IMR-90 (cell line): Measurements from ENCODE around the gene PTPRC. TPM values are rescaled to one million over a fixed set of nuclear protein-coding genes. Genes with fewer than 3 reads are reported as not detected.

ENCODE experiments used
- ATAC-seq: fragments of 200-7000 bp; cut with Tn5 transposase; 2 replicates; pipeline ENCODE4 v1.9.1; 2020; ENCODE audit warnings: low read depth, mild to moderate bottlenecking, moderate library complexity
- BruUV-seq: library from RNA; stranded (reverse); fragments of 400-500 nt; replicated peaks from 2 replicates; lab custom pipeline; 2021; lab: Mats Ljungman, UMichigan
- CTCF ChIA-PET: fragments of 300-600 bp; formaldehyde crosslinking; extraction: SDS; loops from one replicate; lab custom pipeline; 2021; ENCODE audit warnings: antibody characterized with exemption; lab: Yijun Ruan, JAX
- POLR2A ChIA-PET: fragments of 300-600 bp; sonication (Branson Sonifier 250); formaldehyde crosslinking; loops from one replicate; lab custom pipeline; 2022; ENCODE audit warnings: antibody characterized with exemption; ENCODE audit not compliant: unreplicated experiment; lab: Charles Lee
- DNase-seq: peaks from one replicate; pipeline ENCODE4 v3.0.0; 2013
- H2AFZ ChIP-seq: replicated peaks from 2 replicates; pipeline ENCODE3; 2013; ENCODE audit warnings: low read length, mild to moderate bottlenecking; ENCODE audit not compliant: poor library complexity
- H2AK5ac ChIP-seq: 2 replicates; pipeline ENCODE4 v1.6.1; 2013; ENCODE audit warnings: low read depth, low read length, inconsistent platforms
- H2AK9ac ChIP-seq: replicated peaks from 2 replicates; pipeline ENCODE3; 2013; ENCODE audit warnings: mild to moderate bottlenecking, low read depth, low read length, moderate library complexity; ENCODE audit not compliant: poor library complexity
- H2BK120ac ChIP-seq: 2 replicates; pipeline ENCODE4 v1.6.1; 2013; ENCODE audit warnings: low read depth, low read length, inconsistent platforms
- H2BK15ac ChIP-seq: 3 replicates; pipeline ENCODE4 v1.6.1; 2013; ENCODE audit warnings: low read depth, low read length, inconsistent platforms
- H2BK20ac ChIP-seq: 2 replicates; pipeline ENCODE4 v1.6.1; 2013; ENCODE audit warnings: low read depth, mild to moderate bottlenecking, inconsistent platforms, low read length, moderate library complexity
- H2BK5ac ChIP-seq: 2 replicates; pipeline ENCODE4 v1.6.1; 2013; ENCODE audit warnings: mild to moderate bottlenecking, low read depth, low read length, inconsistent platforms; ENCODE audit not compliant: poor library complexity, severe bottlenecking
- H3K14ac ChIP-seq: replicated peaks from 2 replicates; pipeline ENCODE4 v1.6.1; 2013; ENCODE audit warnings: low read depth, low read length, inconsistent platforms
- H3K18ac ChIP-seq: 2 replicates; pipeline ENCODE4 v1.6.1; 2013; ENCODE audit warnings: low read depth, low read length, control low read depth
- H3K23ac ChIP-seq: 2 replicates; pipeline ENCODE4 v1.6.1; 2013; ENCODE audit warnings: low read depth, low read length, inconsistent platforms
- H3K27ac ChIP-seq: 2 replicates; pipeline ENCODE4 v1.5.1; 2013; ENCODE audit warnings: mild to moderate bottlenecking, control low read depth, low read length; ENCODE audit not compliant: insufficient read depth
- H3K27me3 ChIP-seq: 2 replicates; pipeline ENCODE4 v1.6.1; 2013; ENCODE audit warnings: low read length; ENCODE audit not compliant: control insufficient read depth, insufficient read depth
- H3K36me3 ChIP-seq: 2 replicates; pipeline ENCODE4 v1.6.1; 2013; ENCODE audit warnings: low read length, mixed read lengths; ENCODE audit not compliant: control insufficient read depth, insufficient read depth
- H3K4ac ChIP-seq: 2 replicates; pipeline ENCODE4 v1.6.1; 2013; ENCODE audit warnings: low read depth, low read length, inconsistent platforms
- H3K4me1 ChIP-seq: 2 replicates; pipeline ENCODE4 v1.6.1; 2013; ENCODE audit warnings: low read length, mixed read lengths; ENCODE audit not compliant: control insufficient read depth, insufficient read depth
- H3K4me2 ChIP-seq: 2 replicates; pipeline ENCODE4 v1.6.1; 2013; ENCODE audit warnings: low read depth, mild to moderate bottlenecking, control low read depth, low read length, moderate library complexity
- H3K4me3 ChIP-seq: 2 replicates; pipeline ENCODE4 v1.5.1; 2013; ENCODE audit warnings: low read depth, mild to moderate bottlenecking, control low read depth, low read length, moderate library complexity; ENCODE audit not compliant: insufficient read depth
- H3K56ac ChIP-seq: 2 replicates; pipeline ENCODE4 v1.6.1; 2013; ENCODE audit warnings: low read length, inconsistent platforms; ENCODE audit not compliant: insufficient read depth; ENCODE audit errors: extremely low read depth
- H3K79me1 ChIP-seq, 2 experiments: 2 replicates each; pipeline ENCODE4 v1.6.1; 2013; ENCODE audit warnings: low read length in 2 of 2, inconsistent platforms in 1 of 2, low read depth in 1 of 2
- H3K9ac ChIP-seq: 2 replicates; pipeline ENCODE4 v1.6.1; 2013; ENCODE audit warnings: low read depth, low read length, control low read depth
- H3K9me1 ChIP-seq: 2 replicates; pipeline ENCODE4 v1.6.1; 2013; ENCODE audit warnings: low read length, inconsistent platforms; ENCODE audit not compliant: insufficient read depth
- H3K9me3 ChIP-seq: 2 replicates; pipeline ENCODE4 v1.6.1; 2013; ENCODE audit warnings: low read length; ENCODE audit not compliant: control insufficient read depth, insufficient read depth
- H4K20me1 ChIP-seq: 2 replicates; pipeline ENCODE4 v1.6.1; 2013; ENCODE audit warnings: low read length, inconsistent platforms; ENCODE audit not compliant: insufficient read depth
- H4K5ac ChIP-seq: 2 replicates; pipeline ENCODE4 v1.6.1; 2013; ENCODE audit warnings: mild to moderate bottlenecking, low read depth, low read length, control low read depth
- H4K8ac ChIP-seq, 2 experiments: 2 replicates each; pipeline ENCODE4 v1.6.1; 2013; ENCODE audit warnings: low read depth in 2 of 2, low read length in 2 of 2, control low read depth in 1 of 2, inconsistent platforms in 1 of 2
- H4K91ac ChIP-seq: 2 replicates; pipeline ENCODE4 v1.6.1; 2013; ENCODE audit warnings: low read depth, low read length, inconsistent platforms; ENCODE audit not compliant: insufficient read depth
- CEBPB ChIP-seq: IDR thresholded peaks from 2 replicates; pipeline ENCODE4 v1.6.1; 2012; ENCODE audit warnings: low read depth, low read length, improper control_type of control experiment
- MAZ ChIP-seq: IDR thresholded peaks from 2 replicates; pipeline ENCODE4 v1.6.1; 2012; ENCODE audit warnings: low read depth, mild to moderate bottlenecking, low read length, improper control_type of control experiment, moderate library complexity, borderline replicate concordance
- RFX5 ChIP-seq: IDR thresholded peaks from 2 replicates; pipeline ENCODE4 v1.8.0; 2012; ENCODE audit warnings: low read depth, mild to moderate bottlenecking, low read length, moderate library complexity
- WGBS, 2 experiments: methylation state at CpG; one replicate each; pipeline versions ENCODE4 v1.1.5 to v1.1.7; 2013; ENCODE audit warnings: missing lambda C conversion rate in 2 of 2; ENCODE audit not compliant: insufficient read length in 1 of 2; ENCODE audit errors: extremely low coverage in 2 of 2; 5-methylcytosine and 5-hydroxymethylcytosine counted together
- dilution Hi-C: fragments of 300-500 bp; cut with HindIII; formaldehyde crosslinking; loops from one replicate; pipeline ENCODE4 v1.14.3; 2018; ENCODE audit warnings: low sequenced_read_pairs; ENCODE audit not compliant: unreplicated experiment
- in situ Hi-C: fragments of 300-500 bp; cut with MboI; formaldehyde crosslinking; loops from 3 replicates; pipeline ENCODE4 v1.14.3; 2019; ENCODE audit warnings: low sequenced_read_pairs, inconsistent platforms, mixed read lengths
- intact Hi-C: fragments of 100-400 bp; cut with micrococcal nuclease; formaldehyde crosslinking; loops from 2 replicates; pipeline ENCODE4 v1.10.0; 2022
- polyA plus RNA-seq, 3 experiments: library from polyadenylated mRNA; depleted of rRNA; stranded (reverse); fragments of >200 nt; gene quantifications; 2 replicates each; pipeline ENCODE4 v1.2.3, GENCODE V29; 2012; ENCODE audit warnings: low replicate concordance in 1 of 3
- total RNA-seq: library from RNA; depleted of rRNA; stranded (reverse); fragments of >200 nt; gene quantifications from 2 replicates; pipeline ENCODE4 v1.2.3, GENCODE V29; 2012

Gene PTPRC
- total and polyA plus RNA-seq, 2 of the 4 experiments (the other 2 are of a cell fraction), result not detected

DNA sequence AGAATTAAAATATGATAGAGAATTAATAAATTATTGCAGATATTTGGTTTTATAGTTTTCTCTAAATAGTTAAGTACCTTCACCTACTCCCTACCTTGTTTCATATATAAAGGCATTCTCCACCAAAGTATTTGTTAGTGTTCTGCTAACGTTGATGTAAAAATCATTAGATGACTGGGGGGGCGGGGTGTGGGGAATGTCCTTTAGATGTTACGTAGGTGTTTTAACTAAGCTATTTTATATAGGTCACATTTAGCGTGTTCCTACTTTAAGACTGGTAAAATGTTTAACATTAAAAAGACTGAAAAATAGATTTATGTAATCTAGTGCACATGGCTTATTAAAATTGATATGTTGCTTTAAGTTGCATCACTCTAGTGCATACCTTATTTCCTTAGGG is 48.6 kb downstream of the PTPRC start:
- in situ Hi-C loops, result loop anchor here (10.0 to 25.0 kb wide), 4 partner anchors 223 to 1150 kb away; partner anchors contain the start of genes C1orf53 and LHX9
- no TSS peak for BruUV-seq
- CTCF ChIA-PET, result interaction anchor here (0.5 kb wide), 2 partner anchors 10 to 427 kb away, joined by 4 to 5 read pairs; no protein-coding TSS in a partner anchor

More for the DNA sequence above, 48.6 kb downstream of the PTPRC start:
- ATAC-seq (no peak), DNase-seq (no peak)
- H3K23ac ChIP-seq, result no peak overlapping the region
- no peak overlapping the region for H3K56ac ChIP-seq
- H3K4ac ChIP-seq, result no peak overlapping the region
- H4K20me1 ChIP-seq, result no peaks in the 10 kb centered on the region
- H3K36me3 ChIP-seq, result no peaks in the 10 kb centered on the region
- no peak overlapping the region for H2BK5ac ChIP-seq
- no peak overlapping the region for H4K5ac ChIP-seq
- no peak overlapping the region for H3K4me3 ChIP-seq
- H3K4me2 ChIP-seq, result no peak overlapping the region
- no peak overlapping the region for H4K8ac ChIP-seq
- TF ChIP-seq CEBPB, result peak; percentile 22; the same call in 1 of the 2 replicates
- no peak for TF ChIP-seq MAZ
- TF ChIP-seq RFX5, result no peak
- H2AK5ac ChIP-seq, result no peak overlapping the region
- no peak overlapping the region for H2AFZ ChIP-seq
- no peaks in the 10 kb centered on the region for H3K79me1 ChIP-seq
- no peak overlapping the region for H3K14ac ChIP-seq
- H2AK9ac ChIP-seq, result no peak overlapping the region
- intact Hi-C loops (loop anchor here (2.0 to 10.0 kb wide), 3 partner anchors 403 to 1073 kb away; partner anchors contain the start of gene LHX9), dilution Hi-C loops (no loop called here)
- no peaks in the 10 kb centered on the region for H3K4me1 ChIP-seq
- H3K9me3 ChIP-seq, result no peaks in the 10 kb centered on the region
- H3K18ac ChIP-seq, result no peak overlapping the region
- H3K9me1 ChIP-seq, result no peaks in the 10 kb centered on the region
- H3K9ac ChIP-seq, result no peak overlapping the region
- H4K91ac ChIP-seq, result no peak overlapping the region
- WGBS, 2 experiments, result no CpG with 5 or more reads among the region's 4 CpGs
- no peaks in the 10 kb centered on the region for H3K27me3 ChIP-seq
- H3K27ac ChIP-seq, result no peak overlapping the region
- POLR2A ChIA-PET, result no interaction called here
- H2BK20ac ChIP-seq, result no peak overlapping the region
- no peak overlapping the region for H2BK120ac ChIP-seq
- no peak overlapping the region for H2BK15ac ChIP-seq
